ENCODE results near the gene MEGF6. TPM values are rescaled to one million over a fixed set of nuclear protein-coding genes. Genes with fewer than 3 reads are reported as not detected.
A peak's percentile ranks its signal among the peaks of the same experiment; 100 is the strongest.

MEGF6 gene
- total RNA-seq, 1 donor from 2014 or later: 9.5 TPM

DNA sequence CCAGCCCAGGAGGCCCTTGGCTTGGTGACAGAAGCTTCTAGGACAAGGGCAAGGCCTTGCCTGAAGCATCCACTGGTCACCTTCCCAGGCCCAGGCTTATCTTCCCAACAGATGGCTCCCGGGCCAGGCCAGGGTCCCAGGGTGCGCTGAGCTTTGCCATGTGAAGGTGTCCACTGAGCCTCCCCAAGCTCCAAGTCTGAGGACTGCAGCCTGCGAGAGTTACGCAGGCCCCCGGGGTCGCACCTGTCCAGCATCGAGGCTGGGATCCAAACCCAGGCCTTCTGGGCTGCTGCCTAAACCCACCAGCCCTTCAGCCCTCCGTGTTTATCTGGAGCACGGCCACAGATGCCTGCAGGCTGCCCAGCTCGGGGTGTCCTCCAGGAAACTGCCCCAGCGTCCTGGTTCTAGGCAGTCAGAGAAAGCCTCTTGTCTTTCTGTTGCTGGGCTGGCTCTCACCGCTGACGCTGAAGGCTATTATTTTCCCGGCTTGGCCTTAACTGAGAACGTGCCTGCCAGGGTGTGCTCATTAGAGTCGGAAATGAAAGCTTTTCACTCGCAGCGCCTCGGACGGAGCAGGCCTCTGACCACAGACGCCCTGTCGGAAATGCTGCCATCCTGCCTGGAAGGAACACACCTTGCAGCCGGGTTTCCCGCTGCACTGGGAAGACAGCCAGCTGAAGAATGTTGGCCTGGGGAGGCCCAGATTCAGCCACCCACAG lies 71.4 kb downstream of the MEGF6 start:
- Histone ChIP-seq H3K4me1 (peaks cover 30% of the 10 kb centered on the region), H3K9me3 (replicated peaks) (no peaks in the 10 kb centered on the region), H3K27ac (replicated peaks) (peak overlapping the region; percentile 76), H3K4me3 (no peak overlapping the region), H3K36me3 (no peaks in the 10 kb centered on the region), H3K27me3 (ENCODE audit: low read depth) (no peaks in the 10 kb centered on the region)
- intact Hi-C loops (cut with micrococcal nuclease): no loop called here
- DNase-seq: no peak
- TF ChIP-seq, protein P1, sequence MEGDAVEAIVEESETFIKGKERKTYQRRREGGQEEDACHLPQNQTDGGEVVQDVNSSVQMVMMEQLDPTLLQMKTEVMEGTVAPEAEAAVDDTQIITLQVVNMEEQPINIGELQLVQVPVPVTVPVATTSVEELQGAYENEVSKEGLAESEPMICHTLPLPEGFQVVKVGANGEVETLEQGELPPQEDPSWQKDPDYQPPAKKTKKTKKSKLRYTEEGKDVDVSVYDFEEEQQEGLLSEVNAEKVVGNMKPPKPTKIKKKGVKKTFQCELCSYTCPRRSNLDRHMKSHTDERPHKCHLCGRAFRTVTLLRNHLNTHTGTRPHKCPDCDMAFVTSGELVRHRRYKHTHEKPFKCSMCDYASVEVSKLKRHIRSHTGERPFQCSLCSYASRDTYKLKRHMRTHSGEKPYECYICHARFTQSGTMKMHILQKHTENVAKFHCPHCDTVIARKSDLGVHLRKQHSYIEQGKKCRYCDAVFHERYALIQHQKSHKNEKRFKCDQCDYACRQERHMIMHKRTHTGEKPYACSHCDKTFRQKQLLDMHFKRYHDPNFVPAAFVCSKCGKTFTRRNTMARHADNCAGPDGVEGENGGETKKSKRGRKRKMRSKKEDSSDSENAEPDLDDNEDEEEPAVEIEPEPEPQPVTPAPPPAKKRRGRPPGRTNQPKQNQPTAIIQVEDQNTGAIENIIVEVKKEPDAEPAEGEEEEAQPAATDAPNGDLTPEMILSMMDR (IDR thresholded peaks at IDR 0.05; ENCODE audit: borderline replicate concordance): no peak

DNA sequence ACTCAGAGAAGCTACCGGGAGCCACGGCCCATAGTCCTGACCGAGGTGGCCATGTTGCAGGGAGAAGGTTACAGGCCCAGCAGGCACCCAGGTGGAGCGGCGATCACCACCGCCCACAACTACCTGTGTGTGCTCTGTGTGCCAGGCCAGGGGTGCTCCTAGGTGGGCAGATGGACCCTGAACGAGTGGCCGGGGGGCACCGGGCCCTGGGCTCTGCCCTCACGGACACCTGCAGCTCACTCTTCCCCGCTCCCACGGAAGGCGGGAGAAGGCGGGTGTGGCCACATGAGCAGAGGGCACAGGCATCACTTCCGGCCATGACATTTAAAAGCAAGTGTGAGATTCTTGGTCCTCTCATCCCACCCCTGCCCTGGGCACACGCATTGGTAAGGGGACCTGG lies 73.9 kb downstream of the MEGF6 start:
- intact Hi-C loops (cut with micrococcal nuclease): no loop called here
- Histone ChIP-seq H3K27ac (replicated peaks) (no peak overlapping the region), H3K27me3 (ENCODE audit: low read depth) (no peaks in the 10 kb centered on the region), H3K9me3 (replicated peaks) (no peaks in the 10 kb centered on the region), H3K36me3 (no peaks in the 10 kb centered on the region), H3K4me3 (no peak overlapping the region), H3K4me1 (peaks cover 19% of the 10 kb centered on the region)
- no peak for DNase-seq
- TF ChIP-seq, protein P1 (IDR thresholded peaks at IDR 0.05; ENCODE audit: borderline replicate concordance): no peak

DNA sequence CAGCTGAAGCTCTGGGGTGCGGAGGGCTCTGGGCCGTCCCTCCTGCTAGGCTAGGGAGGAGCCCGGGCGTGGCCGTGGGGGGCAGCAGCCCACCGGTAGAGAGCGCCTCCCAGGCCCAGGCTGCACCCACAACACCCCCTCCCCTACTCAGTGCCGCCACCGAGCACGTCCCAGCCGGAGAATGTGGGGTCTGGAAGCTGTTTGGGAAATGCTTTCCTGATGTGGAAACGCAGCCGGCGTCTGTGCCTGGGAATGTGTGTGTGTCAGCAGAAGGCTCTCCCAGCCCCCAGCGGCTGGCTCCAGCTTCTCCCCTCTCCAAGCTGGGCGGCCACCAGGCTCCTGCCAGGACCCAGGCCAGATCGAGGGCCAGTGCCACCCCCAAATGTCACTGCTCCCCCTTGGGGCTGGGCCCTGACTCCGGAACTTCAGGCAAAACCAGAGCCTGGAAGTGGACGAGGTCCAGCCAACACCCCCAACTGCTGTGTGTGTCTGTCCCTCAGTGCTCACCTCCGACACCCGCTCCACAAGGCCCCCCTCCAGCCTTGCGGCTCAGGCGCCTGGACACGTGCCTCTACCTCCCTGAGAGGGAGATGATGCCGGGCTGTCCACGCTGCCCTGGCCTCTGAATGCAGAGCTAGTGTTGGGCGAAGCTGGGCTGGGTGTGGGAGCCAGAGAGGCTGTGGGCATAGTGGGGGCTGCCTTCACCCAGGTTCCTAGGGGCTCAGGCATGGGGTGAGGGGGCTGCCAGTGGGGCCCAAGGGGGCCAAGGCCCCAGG lies 74.7 kb downstream of the MEGF6 start:
- Histone ChIP-seq H3K36me3 (no peaks in the 10 kb centered on the region), H3K4me1 (peaks cover 18% of the 10 kb centered on the region), H3K9me3 (replicated peaks) (no peaks in the 10 kb centered on the region), H3K4me3 (no peak overlapping the region), H3K27me3 (ENCODE audit: low read depth) (peaks cover 4% of the 10 kb centered on the region), H3K27ac (replicated peaks) (no peak overlapping the region)
- intact Hi-C loops (cut with micrococcal nuclease): no loop called here
- TF ChIP-seq, protein P1 (IDR thresholded peaks at IDR 0.05; ENCODE audit: borderline replicate concordance): no peak
- no peak for DNase-seq

DNA sequence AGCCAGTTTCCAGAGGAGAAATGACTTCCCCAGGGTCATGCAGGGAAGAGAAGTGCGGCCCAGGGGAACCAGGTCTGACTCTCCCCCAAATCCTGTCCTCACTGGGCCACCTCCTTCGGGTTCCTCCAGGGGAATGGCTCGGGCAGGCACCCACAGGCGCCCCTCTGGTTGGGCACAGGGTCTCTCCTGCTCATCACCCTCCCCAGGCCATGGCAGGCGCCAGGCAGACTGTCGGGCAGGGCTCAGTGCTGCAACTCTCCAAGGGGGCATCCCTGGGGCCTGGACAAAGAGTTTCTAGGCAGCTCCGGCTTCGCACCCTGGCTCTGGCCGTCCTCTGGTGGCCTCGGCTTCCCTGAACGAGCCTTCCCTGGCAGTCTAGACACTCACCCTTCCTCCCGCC lies 75.6 kb downstream of the MEGF6 start:
- peaks cover 23% of the 10 kb centered on the region for H3K4me1 ChIP-seq
- no peak overlapping the region for H3K27ac ChIP-seq (replicated peaks)
- intact Hi-C loops (cut with micrococcal nuclease): no loop called here
- no peak for DNase-seq
- no peaks in the 10 kb centered on the region for H3K36me3 ChIP-seq
- H3K9me3 ChIP-seq (replicated peaks): no peaks in the 10 kb centered on the region
- peaks cover 13% of the 10 kb centered on the region for H3K27me3 ChIP-seq (ENCODE audit: low read depth)
- no peak overlapping the region for H3K4me3 ChIP-seq
- TF ChIP-seq, protein P1 (IDR thresholded peaks at IDR 0.05; ENCODE audit: borderline replicate concordance): no peak

DNA sequence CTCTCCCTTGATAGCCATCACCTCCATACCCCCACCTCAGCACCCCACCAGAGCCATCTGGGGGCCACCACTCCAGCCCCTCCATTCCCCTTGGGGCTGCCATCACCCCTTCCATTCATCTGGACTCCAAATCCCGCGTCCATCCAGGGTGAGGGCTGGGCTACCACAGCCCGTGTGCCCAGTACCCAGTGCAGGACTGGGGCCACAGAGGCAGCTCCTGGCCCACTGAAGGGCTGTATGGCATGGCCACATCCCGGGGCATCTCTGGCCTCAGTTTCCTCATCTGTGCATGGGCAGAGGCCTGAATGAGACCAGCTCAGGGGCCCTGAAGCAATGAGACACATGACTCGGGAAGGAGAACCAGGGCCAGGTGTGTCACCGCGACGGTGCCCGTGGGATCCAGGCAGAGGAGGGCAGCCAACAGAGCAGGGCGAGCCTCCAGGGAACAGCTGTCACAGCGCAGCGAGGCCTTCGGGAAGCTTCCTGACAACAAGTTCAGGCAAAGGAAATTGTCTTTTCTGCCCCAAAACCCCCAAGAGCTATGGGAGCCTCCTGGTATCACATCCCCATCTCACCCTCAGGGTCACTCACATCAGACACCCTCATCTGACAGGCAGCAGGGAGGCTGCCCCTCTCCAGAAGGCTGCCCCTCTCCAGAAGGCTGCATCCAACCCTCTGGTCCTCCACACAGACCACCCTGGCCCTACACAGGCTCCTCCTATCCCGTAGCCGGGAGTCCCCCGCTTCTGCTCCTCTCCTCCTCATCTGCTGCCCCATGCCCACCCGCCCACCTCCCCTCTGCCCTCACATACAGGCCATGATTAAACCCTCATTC lies 76.3 kb downstream of the MEGF6 start:
- no peak overlapping the region for H3K4me3 ChIP-seq
- peaks cover 13% of the 10 kb centered on the region for H3K27me3 ChIP-seq (ENCODE audit: low read depth)
- H3K36me3 ChIP-seq: no peaks in the 10 kb centered on the region
- H3K9me3 ChIP-seq (replicated peaks): no peaks in the 10 kb centered on the region
- TF ChIP-seq, protein P1 (IDR thresholded peaks at IDR 0.05; ENCODE audit: borderline replicate concordance): no peak
- H3K4me1 ChIP-seq: peaks cover 30% of the 10 kb centered on the region
- DNase-seq: no peak
- intact Hi-C loops (cut with micrococcal nuclease): no loop called here
- no peak overlapping the region for H3K27ac ChIP-seq (replicated peaks)
